GM21619 (cell line): ENCODE measurements around the gene THSD4.
"Not testable (repeated sequence)": the region's sequence is repeated elsewhere in the genome, so short reads cannot be mapped to it uniquely, and the experiment has no call there.

Source experiments
- ATAC-seq: cut with Tn5 transposase; IDR thresholded peaks from one replicate; pipeline ENCODE4 v1.9.1; 2021; ENCODE audit not compliant: unreplicated experiment

Gene THSD4

DNA sequence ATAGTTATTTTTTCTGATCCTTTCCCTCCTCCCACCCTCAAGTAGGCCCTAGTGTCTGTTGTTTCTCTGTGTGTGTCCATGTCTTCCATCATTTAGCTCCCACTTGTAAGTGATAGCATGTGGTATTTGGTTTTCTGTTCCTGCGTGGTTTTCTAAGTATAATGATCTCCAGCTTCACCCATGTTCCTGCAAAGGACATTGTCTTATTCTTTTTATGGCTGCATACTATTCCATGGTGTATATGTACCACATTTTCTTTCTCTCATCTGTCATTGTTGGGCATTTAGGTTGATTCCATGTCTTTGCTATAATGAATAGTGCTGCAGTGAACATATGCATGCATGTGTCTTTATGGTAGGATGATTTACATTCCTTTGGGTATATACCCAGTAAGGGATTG is 549.4 kb downstream of the THSD4 start:
- no peak for ATAC-seq

DNA sequence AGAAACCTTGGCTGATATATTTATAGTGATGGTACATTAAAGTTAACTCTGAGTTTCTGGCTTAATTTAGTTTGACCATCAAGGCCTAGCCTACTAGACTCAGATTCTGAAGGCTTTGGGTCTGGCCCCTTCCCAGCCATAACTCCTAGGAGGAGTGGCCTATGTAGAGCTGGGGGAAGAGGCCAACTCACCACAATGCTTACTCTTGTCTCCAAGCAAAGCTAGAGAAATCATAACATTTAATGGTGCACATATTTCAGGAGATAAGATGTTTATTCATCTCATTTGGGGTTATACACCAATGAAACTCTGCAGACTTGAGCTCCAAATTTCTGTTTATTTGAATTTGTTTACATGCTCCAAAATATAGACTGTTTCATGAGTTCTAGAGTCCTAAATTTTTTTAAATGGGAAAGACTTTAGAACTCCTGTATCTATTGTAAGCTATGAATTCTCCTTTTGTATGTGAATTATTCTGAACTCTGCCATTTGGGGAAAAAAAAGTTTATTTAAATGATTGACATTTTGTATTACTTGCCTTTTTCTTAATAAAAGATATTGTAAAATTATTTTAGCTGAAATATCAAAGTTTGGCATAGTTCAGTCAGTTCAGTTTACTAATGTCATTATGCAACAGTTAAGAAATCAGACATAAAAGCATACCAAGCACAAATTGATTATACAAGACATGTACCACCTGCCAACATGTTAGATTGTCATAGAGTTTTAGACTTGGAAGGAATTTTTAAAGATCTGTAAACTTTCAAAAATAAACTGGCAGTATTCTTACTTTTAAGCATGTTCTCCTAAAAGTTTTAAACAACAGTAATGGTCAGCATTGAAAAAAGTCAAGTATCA is 551.7 kb downstream of the THSD4 start:
- no peak for ATAC-seq

DNA sequence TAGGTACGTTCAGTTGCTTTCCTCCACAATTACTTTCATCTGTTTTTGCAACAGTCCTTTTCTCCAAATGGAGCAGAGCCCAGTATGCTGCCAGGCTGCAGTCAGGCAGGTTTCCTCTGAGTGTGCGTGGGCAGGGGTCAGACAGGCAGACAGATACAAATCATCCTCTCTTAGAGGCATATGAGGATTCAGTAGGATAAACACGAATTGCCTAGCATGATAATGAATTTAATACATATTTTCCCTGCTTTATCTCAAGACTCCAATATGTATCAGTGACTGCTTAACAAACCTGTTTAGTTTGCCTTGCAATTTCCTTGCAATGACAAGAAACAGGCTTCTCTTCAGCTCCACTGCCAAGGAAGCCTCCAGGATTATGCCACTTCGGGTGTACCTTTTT is 554.4 kb downstream of the THSD4 start:
- no peak for ATAC-seq

DNA sequence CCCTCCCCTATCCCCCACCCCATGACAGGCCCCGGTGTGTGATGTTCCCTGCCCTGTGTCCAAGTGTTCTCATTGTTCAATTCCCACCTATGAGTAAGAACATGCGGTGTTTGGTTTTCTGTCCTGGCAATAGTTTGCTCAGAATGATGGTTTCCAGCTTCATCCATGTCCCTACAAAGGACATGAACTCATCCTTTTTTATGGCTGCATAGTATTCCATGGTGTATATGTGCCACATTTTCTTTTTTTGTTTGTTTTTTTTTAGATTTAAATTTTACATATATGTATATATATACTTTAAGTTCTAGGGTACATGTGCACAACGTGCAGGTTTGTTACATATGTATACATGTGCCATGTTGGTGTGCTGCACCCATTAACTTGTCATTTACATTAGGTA is 555.0 kb downstream of the THSD4 start:
- not testable (repeated sequence) for ATAC-seq

DNA sequence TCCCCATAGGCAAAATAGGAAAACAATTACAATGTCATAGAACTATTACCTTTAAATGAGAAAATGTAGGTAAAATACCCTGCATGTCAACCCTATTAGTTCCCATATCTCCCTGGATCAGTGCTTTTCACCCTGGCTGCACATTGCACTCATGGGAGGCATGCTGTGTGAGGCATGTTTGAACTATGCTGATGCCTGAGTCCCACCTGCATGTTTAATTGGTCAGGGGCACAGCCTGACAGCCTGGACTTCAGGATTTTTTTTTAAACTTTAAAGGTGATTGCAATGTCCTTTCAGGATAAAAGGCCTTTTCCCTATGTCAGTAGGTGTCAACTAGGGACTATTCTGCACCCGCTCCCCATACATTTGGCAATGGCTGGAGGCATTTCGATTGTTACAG is 559.1 kb downstream of the THSD4 start:
- no peak for ATAC-seq

DNA sequence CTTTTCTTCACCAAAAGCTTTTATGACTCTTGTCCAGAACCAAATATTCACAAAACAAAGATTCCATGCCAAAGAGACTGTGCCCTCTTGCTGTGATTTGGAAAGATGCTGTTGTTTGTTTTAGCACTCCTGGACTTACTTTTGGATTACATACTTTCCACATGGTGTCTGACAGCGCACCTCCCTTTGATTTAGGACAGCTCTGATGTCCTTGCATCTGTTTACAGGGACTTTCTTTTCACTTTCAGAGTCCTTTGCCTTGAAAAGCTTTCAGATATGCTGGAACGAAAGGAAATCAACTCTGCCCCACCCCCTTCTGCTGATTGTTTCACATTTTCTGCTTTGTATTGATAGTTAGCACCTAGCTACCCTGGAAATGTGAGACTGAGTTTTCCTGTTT is 562.1 kb downstream of the THSD4 start:
- ATAC-seq, result no peak

DNA sequence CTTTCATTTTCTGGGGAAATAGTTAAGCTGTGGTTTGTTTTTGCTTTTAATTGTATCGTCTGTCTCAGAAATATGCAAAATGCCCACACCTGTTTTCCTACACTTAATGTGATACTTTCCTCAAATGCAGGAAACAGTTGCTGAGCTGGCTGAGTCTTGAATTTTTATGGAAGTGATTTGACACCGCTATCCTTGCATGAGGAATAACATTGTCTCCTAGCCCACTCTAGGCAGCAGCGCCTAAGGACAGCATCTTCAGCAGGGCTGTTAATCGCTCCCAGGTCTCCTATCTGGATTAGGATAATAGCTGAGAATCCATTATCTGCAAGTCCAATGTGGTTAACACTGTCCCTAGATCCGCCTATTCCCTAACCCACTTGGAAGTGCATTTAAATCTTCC is 562.5 kb downstream of the THSD4 start:
- ATAC-seq, result no peak

DNA sequence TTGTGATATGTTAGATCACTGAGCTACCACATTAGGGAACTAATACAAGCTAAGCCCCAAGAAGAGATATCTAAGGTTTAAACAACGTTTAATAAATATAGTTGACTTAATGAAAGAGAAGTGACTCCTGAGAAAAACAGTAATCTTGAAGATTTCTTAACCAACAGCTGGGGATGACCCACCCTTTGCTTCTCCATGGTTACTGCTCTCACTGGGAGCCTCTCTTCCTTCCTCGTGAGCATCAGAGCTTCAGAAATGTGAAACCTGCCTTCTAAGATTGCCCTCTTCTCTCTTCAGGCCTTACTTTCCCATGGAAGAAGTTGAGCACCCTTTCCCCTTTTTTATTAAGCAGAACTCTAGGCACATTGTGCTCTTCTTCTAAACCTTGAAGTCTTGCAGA is 562.9 kb downstream of the THSD4 start:
- no peak for ATAC-seq

DNA sequence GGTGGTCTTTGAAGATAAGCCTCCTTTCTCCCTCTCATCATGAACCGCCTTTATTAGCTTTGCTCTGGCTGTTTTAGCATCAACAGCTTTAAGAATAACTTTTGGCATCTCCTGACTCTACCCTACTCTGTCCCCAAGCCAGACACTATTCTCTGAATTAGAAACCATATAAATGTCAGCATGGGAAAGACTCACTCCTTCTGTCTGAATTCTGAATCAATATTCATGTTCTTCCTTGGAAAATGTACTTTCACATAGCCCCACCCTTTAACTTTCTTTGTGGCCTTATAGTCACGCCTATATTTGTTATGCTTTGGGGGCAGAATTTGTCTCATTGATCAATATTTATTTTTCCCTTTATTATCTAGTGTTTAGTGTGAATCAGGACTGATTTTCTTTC is 563.3 kb downstream of the THSD4 start:
- ATAC-seq, result no peak

DNA sequence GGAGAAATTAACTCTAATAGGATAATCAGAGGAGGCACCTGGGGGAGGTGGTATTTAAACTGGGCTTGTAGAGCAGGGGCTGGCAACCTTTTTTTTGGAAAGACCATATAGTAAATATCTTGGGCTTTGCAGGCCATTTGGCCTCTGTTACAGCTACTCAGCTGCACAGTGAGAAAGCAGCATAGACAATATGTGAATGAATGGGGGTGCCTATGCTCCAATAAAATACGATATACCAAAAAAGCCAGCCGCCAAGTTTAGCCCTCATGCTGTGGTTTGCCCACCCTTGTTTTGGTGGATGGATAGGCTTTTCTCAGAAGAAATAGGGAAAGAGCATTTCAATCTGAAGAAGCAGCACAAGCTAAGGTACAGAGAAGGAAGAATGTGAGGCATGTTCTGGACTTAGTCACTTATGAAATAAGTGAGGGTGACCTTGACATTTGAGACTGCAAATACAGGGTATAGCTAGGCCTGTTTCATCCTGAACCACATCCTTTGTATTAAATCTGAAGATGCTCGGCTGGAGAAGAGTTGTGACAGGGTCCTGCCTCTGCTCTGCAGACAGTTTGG is 564.0 kb downstream of the THSD4 start:
- ATAC-seq, result no peak

DNA sequence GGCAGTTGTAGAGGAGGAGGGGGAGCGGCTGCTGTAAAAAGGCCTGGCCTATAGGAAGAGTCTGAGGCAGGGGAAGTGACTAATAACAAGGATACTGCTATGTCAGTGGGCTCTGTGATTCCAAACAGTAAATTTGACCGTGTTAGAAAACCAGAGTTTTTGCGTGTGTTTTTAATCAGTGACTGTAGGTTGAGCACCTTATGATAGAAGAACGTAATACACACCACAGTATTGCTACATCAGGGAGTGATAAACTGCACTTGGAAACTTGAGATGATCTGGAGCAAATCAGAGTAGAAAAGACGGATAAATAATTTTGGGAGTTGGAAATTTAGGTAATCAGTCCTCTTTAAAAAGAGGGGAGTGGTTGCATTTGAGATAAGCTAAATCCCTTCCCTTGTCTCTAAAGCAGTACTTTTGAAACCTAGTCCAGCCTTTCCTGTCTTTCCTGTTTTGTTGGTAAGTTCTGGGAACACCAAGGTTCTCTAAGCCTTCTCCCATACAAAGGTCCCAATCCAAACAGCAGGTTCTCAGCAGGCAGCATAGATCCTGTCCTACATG is 564.6 kb downstream of the THSD4 start:
- ATAC-seq, result no peak

DNA sequence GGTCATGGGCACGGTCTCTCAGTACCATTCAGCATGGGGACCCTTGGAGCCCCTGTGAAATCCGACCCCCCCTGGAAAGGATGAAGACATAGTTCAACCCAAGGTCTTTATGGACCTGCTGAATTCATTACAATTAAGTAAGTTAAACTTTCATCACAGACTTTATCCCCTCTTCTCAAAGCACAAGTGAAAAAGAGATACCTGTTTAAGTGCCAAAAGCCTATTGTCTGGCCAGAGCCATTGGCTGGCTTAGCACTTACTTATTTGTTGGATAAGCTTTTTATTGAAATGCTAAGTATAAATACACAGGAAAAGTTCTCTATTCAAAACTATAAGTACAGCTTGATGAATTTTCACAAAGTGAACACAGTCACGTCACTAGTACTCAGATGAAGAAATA is 566.7 kb downstream of the THSD4 start:
- no peak for ATAC-seq

DNA sequence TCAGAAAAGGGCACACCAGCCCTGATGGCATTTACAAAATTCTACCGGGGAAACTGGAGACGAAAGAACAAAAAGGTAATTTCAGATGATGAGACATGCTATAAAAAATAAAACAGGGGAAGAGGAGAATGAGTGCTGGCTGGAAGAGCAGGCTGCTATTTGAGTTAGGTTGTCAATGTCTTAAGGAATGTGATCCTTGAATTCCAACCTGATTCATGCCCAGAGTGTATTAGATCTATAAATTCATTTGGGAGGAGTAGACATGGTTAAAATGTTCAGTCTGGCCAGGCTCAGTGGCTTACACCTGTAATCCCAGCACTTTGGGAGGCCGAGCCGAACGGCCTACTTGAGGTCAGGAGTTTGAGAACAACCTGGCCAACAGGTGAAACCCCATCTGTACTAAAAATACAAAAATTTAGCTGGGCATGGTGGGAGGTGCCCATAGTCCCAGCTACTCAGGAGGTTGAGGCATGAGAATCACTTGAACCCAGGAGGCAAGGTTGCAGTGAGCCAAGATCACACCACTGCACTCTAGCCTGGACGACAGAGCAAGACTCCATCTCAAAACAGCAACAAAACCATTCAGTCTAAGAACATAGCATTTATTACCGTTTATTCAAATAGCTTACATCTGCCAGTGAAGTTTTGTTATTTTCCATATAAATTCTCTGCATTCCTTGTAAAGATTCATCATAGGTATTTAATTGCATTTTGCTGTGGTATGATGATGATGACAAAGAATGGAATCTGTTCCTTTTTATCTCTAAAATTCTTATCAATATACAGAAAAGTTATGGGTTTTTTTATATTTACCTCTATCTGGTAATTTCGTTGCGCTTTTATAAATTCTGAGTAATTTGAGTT is 568.4 kb downstream of the THSD4 start:
- no peak for ATAC-seq

DNA sequence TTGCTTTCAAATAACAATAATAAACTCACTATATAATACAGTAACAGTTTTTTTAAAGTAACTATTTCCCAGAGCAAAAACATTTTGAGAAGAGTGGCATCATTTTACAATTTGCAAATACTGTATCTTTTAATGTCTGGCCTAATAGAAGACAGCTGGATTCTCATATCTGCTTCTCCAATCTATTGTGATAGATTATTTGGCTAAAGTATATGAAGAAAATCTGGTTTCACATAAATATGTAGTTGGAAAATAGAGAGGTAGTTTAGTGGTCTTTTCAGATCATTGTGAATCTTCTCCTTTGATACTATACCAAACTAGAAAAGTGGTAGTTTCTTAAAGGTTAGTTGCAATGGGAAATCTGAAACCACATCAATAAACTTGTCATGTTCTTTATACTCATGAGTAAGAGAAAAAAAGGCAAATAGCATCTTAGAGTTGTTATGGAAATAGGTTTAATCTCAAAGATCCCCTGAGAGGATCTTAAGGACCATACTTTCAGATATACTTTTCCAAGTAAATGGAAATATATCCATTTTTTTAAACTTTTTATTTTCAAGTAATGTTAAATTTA is 570.2 kb downstream of the THSD4 start:
- no peak for ATAC-seq

DNA sequence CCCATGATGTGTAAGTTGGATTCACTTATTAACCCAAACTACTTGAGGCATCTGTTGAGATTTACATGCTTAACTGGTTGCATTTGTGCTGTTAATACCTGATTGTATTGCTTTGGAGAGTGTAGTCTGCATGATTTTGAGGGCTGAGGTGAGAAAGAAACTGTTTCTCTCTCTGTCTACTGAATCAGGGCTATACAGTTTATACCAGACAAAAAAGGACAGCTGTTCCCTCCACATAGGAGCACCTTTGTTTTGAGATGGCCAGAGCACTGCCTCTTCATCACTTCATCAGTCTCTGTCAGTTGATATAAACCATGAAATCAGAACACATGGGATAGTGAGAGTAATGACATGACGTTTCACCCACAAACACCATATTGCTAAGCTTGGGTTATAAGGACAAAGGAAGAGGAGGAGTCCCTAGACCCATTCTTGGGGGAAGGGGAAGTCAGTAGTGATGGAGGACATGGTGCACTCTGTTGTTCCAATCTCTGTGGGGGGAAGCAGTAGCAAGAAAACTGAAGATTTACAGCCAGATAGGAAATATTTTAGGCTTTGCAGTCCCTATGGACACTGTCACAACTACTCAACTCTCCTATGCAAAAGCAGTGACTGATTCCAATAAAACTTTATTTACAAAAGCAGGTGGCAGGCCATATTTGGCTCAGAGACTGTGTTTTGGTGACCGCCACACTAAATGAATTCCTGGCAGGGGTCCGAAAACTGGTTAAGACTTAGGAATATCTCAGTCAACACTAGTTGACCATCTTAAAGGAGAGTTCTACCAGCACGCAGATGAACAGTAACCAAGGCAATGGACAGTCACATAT is 571.2 kb downstream of the THSD4 start:
- no peak for ATAC-seq

DNA sequence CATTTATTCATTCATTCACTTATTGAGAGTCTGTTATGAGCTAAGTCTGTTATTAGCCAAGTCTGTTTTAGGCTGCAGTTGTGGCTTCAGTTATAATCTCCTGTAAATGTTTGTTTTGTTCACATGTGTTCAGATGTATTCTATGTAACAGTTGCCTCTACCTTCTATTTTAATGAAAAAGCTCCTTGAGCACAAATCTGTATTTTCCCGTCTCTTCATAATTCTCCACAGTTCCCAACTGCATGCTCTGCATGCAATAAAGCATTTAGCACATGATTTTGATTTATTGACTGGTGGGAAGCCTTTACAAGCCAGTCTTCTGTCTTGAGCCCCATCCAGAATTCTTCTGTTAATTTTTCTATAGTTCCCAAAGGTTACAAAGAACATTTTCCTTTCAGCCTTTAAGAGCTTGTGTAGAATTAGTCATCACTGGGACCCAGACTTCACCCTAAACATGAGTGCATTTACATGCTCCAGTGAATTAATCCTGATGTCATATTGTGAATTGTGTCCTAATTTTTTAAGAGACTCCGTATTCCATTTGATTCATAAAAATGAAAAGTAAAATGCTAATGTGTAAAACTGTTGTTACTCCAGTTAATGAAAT is 572.7 kb downstream of the THSD4 start:
- no peak for ATAC-seq

DNA sequence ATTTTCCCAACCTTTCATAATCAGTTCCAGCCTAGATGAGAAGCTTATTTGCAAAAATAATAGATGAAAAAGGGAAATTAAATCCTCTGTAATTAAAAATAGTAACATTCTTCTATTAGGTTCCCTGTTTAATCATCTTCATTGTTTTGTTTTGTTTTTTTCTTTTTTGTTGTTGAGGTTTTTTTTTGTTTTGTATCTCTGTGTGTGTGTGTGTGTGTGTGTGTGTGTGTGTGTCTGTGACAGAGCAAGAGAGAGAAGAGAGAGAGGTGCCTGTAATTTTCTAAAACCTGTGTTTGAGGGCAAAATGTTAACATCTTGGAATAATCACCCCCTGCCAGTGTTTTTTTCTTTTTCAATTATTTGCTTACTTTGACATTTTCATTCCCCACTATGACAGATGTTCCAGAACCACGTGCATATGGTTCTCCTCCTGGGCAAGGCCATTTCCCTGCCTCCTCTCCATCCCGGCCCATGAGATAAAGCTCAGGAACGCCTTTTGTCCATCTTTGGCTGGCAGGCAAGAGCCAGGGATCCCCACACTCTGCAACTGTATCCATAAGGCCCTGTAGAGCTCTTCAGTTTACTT is 573.3 kb downstream of the THSD4 start:
- no peak for ATAC-seq

DNA sequence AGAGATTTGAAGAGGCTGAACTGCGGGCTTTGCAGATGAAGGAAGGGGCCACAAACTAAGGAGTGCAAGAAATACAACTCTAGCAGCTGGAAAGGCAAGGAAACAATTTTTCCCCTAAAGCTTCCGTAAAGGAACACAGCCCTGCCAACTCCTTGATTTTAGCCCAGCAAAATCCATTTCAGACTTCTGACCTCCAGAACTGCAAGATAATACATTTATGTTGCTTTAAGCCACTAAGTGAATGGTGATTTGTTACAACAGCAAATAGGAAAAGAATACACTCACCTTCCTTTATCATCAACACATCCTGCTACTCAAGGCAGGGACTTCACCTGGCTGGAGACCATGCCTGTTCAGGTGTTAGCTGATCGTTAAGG is 575.8 kb downstream of the THSD4 start:
- ATAC-seq, result no peak
